K562 (cell line): ENCODE results near the gene DAPK1. TPM values are rescaled to one million over a fixed set of nuclear protein-coding genes. Genes with fewer than 3 reads are reported as not detected.

Experiments used
- ADNP ChIP-seq: fragments of 200-800 bp; sonication (Bioruptor generic); IDR thresholded peaks from 2 replicates; pipeline ENCODE4 v1.6.1; 2016; ENCODE audit warnings: missing genetic modification characterization, missing compliant biosample characterization
- CREB1 ChIP-seq, 2 experiments: sonication (generic) in 1 of 2; formaldehyde crosslinking in 1 of 2; IDR thresholded peaks; 2 replicates each; pipeline versions ENCODE4 v1.6.1 to v1.8.0; 2012 to 2022; ENCODE audit warnings: inconsistent platforms in 1 of 2, mild to moderate bottlenecking in 1 of 2, missing genetic modification reagents in 1 of 2, moderate library complexity in 1 of 2
- CREBBP ChIP-seq: IDR thresholded peaks from one replicate; pipeline ENCODE4 v1.6.1; 2012; ENCODE audit warnings: low read depth, mild to moderate bottlenecking, control low read depth, inconsistent platforms, low read length
- E2F8 ChIP-seq: fragments of 450-650 bp; IDR thresholded peaks from 2 replicates; pipeline ENCODE4 v1.7.1; 2018; ENCODE audit warnings: mild to moderate bottlenecking, low read depth; ENCODE audit not compliant: partially characterized antibody
- ELK1 ChIP-seq: sonication (generic); formaldehyde crosslinking; IDR thresholded peaks from 2 replicates; pipeline ENCODE4 v1.8.1; 2022; ENCODE audit warnings: missing genetic modification reagents
- FOXM1 ChIP-seq, 2 experiments: fragments of 450-650 bp in 1 of 2; sonication (generic) in 1 of 2; formaldehyde crosslinking in 1 of 2; IDR thresholded peaks; 2 replicates each; pipeline versions ENCODE4 v1.6.1 to v1.9.0; 2017 to 2022; ENCODE audit warnings: low read depth in 2 of 2, mild to moderate bottlenecking in 2 of 2, missing genetic modification reagents in 1 of 2, moderate library complexity in 1 of 2
- HBP1 ChIP-seq: fragments of 450-650 bp; formaldehyde crosslinking; IDR thresholded peaks from 2 replicates; pipeline ENCODE4 v1.4.0; 2022; ENCODE audit warnings: missing genetic modification characterization
- HEY1 ChIP-seq: fragments of 250-450 bp; sonication (Bioruptor Pico); IDR thresholded peaks from 2 replicates; pipeline ENCODE4 v1.5.0; 2020; ENCODE audit warnings: mild to moderate bottlenecking, moderate library complexity, borderline replicate concordance
- HMG20A ChIP-seq: fragments of 450-650 bp; formaldehyde crosslinking; conservative IDR thresholded peaks from 2 replicates; pipeline ENCODE4 v1.4.0; 2020; ENCODE audit warnings: mild to moderate bottlenecking, mixed read lengths
- HNRNPLL ChIP-seq: fragments of 200-400 bp; formaldehyde crosslinking; IDR thresholded peaks from 2 replicates; pipeline ENCODE4 v1.6.1; 2017; ENCODE audit warnings: low read length, low read depth, mild to moderate bottlenecking; ENCODE audit not compliant: poor library complexity, severe bottlenecking
- KDM4B ChIP-seq, 2 experiments: fragments of 450-650 bp in 1 of 2; sonication (generic) in 1 of 2; IDR thresholded peaks; 2 replicates each; pipeline ENCODE4 v1.6.1; 2016 to 2017; ENCODE audit warnings: borderline replicate concordance in 2 of 2, antibody characterized with exemption in 1 of 2, low read depth in 1 of 2, mild to moderate bottlenecking in 1 of 2
- NCOA2 ChIP-seq, 2 experiments: fragments of 450-650 bp; IDR thresholded peaks; 2 replicates each; pipeline ENCODE4 v1.6.1; 2018; ENCODE audit warnings: mild to moderate bottlenecking in 2 of 2, moderate library complexity in 1 of 2; ENCODE audit not compliant: partially characterized antibody in 2 of 2
- RBBP5 ChIP-seq: fragments of 200-600 bp; sonication (generic); IDR thresholded peaks from 2 replicates; pipeline ENCODE4 v1.6.1; 2012; ENCODE audit warnings: borderline replicate concordance, mild to moderate bottlenecking, low read length, control low read depth, inconsistent platforms; ENCODE audit not compliant: insufficient read depth, poor library complexity, severe bottlenecking
- SAFB2 ChIP-seq: fragments of 200-400 bp; formaldehyde crosslinking; IDR thresholded peaks from 2 replicates; pipeline ENCODE4 v1.6.1; 2018; ENCODE audit warnings: borderline replicate concordance, low read length, low read depth, moderate library complexity; ENCODE audit not compliant: severe bottlenecking
- SUPT5H ChIP-seq: fragments of 450-650 bp; IDR thresholded peaks from 2 replicates; pipeline ENCODE4 v1.6.1; 2016
- TAF7 ChIP-seq: fragments of 450-650 bp; IDR thresholded peaks from 2 replicates; pipeline ENCODE4 v1.6.1; 2016; ENCODE audit warnings: missing genetic modification characterization, missing compliant biosample characterization
- TARDBP ChIP-seq: fragments of 450-650 bp; IDR thresholded peaks from 2 replicates; pipeline ENCODE4 v1.6.1; 2016
- THRAP3 ChIP-seq: fragments of 450-650 bp; IDR thresholded peaks from 2 replicates; pipeline ENCODE4 v1.6.1; 2016; ENCODE audit warnings: mild to moderate bottlenecking, inconsistent platforms, borderline replicate concordance
- VEZF1 ChIP-seq: fragments of 200-800 bp; sonication (Bioruptor generic); IDR thresholded peaks from 2 replicates; pipeline ENCODE4 v1.6.1; 2017; ENCODE audit warnings: missing genetic modification characterization, missing compliant biosample characterization
- ZC3H4 ChIP-seq: sonication (generic); formaldehyde crosslinking; IDR thresholded peaks from 2 replicates; pipeline ENCODE4 v1.9.0; 2021; ENCODE audit warnings: missing genetic modification reagents, borderline replicate concordance
- polyA plus RNA-seq, 8 experiments: library from polyadenylated mRNA; depleted of rRNA in 4 of 8; stranded (reverse) in 5 of 8; unstranded in 3 of 8; fragments of >200 nt; fragmentation: Nextera tagmentation in 2 of 8; fragmentation: Illumina TruSeq in 1 of 8; extraction: Ambion mirVana in 2 of 8; extraction: Trizol in 1 of 8; gene quantifications; 2 replicates each; pipeline versions ENCODE4 v1.2.1 to v1.2.3, GENCODE V29; 2011 to 2014; ENCODE audit warnings: inconsistent platforms in 1 of 8, missing spikeins in 1 of 8
- total RNA-seq, 7 experiments: library from RNA; depleted of rRNA in 6 of 7; stranded (reverse); fragments of >200 nt in 6 of 7; fragmentation: Illumina TruSeq in 2 of 7; extraction: Trizol in 2 of 7; gene quantifications; 2 replicates each; pipeline versions ENCODE4 v1.2.1 to v1.2.3, GENCODE V29; 2011 to 2021; ENCODE audit warnings: low replicate concordance in 1 of 7

The DAPK1 gene
- total and polyA plus RNA-seq, 9 of the 15 experiments (the other 6 are each of a cell fraction or from before 2014, with no cell fraction given): 1.7 to 26.4 (median 15.8) TPM

- TF ChIP-seq ZC3H4 (CRISPR knock-in tag): no peak
- TF ChIP-seq HEY1: no peak
- no peak; the same call in 1 of the 2 replicates for TF ChIP-seq VEZF1 (CRISPR knock-in tag)
- no peak for TF ChIP-seq NCOA2 (IDR thresholded peaks at IDR 0.05; ENCODE audit: partially characterized antibody in 2 of 2)
- TF ChIP-seq ELK1 (CRISPR knock-in tag): no peak
- TF ChIP-seq TARDBP: no peak
- peak; percentile 66; the same call in 1 of the 2 replicates for TF ChIP-seq CREB1 (IDR thresholded peaks at IDR 0.05)
- TF ChIP-seq CREB1 (CRISPR knock-in tag; IDR thresholded peaks at IDR 0.05): peak; percentile 64
- no peak for TF ChIP-seq RBBP5
- no peak for TF ChIP-seq TAF7 (tag)
- TF ChIP-seq FOXM1 (IDR thresholded peaks at IDR 0.05; ENCODE audit: low read depth): no peak
- TF ChIP-seq FOXM1 (CRISPR knock-in tag; IDR thresholded peaks at IDR 0.05; ENCODE audit: low read depth): no peak
- TF ChIP-seq SUPT5H: peak; percentile 2; the same call in 1 of the 2 replicates
- peak; percentile 94 for TF ChIP-seq THRAP3
- TF ChIP-seq HBP1 (CRISPR knock-in tag): peak; percentile 94
- TF ChIP-seq HMG20A (CRISPR knock-in tag): no peak
- TF ChIP-seq KDM4B (IDR thresholded peaks at IDR 0.05; ENCODE audit: borderline replicate concordance in 2 of 2, low read depth in 1 of 2): no peak
- no peak for TF ChIP-seq HNRNPLL
- no peak for TF ChIP-seq CREBBP
- no peak for TF ChIP-seq ADNP (tag)
- no peak for TF ChIP-seq E2F8
- no peak for TF ChIP-seq SAFB2
These were observed 215.8 kb downstream of the DAPK1 start (continued) for GRCh38 chr9:87713278-87713987.
